Omental fat pad (tissue), 4 donors: ENCODE data around the gene RRP8. TPM values are rescaled to one million over a fixed set of nuclear protein-coding genes. Genes with fewer than 3 reads are reported as not detected.

ENCODE experiments used
- ATAC-seq: fragments of 150-250 bp; one replicate; pipeline ENCODE4 v1.9.1; 2016; ENCODE audit warnings: mild to moderate bottlenecking, moderate library complexity; ENCODE audit not compliant: low FRiP score
- DNase-seq: peaks from one replicate; pipeline ENCODE4 v3.0.0-alpha.2; 2019; ENCODE audit warnings: low spot score
- total RNA-seq, 4 donors: library from RNA; depleted of rRNA; stranded (reverse); fragments of >200 nt; gene quantifications; one replicate each; pipeline ENCODE4 v1.1.0, GENCODE V29; 2016
- TF ChIP-seq, protein P1 (sequence below), 3 donors: fragments of 450-650 bp; IDR thresholded peaks; one replicate each; pipeline ENCODE4 v1.5.1; 2016 to 2017; ENCODE audit warnings: antibody characterized with exemption in 3 of 3, mild to moderate bottlenecking in 3 of 3, moderate library complexity in 2 of 3

Gene RRP8
- total RNA-seq, 4 donors from 2014 or later, result 16.9 to 30.4 (median 19.3) TPM

DNA sequence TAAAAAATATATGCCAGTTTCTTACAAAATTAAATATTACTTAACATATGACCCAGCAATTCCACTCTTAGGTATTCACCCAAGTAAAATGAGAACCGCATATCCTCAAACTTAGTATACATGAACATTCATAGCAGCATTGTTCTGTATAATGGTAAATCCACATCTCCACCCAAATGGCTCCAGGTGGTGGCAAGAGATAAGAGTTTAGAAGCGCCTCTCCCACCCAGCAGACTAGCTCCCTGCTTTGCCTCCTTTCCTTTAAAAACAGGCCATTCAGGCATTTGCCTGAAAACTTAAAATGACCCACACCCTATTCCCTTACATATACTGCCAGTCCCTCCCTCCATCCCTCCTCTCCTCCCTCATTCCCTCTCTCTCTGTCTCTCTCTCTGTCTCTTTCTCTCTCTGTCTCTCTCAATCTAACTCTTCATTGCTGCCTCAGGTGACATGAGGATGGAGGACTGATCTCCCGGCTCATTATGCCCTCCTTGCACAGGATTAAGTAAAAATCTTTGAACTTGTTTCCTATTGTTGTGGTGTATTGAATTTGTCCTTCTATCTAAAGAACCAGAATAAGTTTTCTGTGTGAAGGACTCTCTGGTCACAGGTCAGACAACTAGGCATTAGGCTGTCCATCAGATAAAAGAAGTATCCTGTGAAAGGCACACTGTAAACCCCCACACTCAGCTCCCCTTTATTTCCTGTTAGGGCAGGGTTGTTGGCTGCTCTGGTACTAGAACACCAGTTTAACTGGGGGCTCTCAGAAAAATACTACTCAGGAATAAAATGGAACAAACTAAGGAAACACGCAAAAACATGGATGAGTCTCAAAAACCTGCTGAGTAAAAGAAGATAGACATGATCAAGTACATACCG is 48.3 kb downstream of the RRP8 start:
- no peak for DNase-seq
- TF ChIP-seq, protein P1, sequence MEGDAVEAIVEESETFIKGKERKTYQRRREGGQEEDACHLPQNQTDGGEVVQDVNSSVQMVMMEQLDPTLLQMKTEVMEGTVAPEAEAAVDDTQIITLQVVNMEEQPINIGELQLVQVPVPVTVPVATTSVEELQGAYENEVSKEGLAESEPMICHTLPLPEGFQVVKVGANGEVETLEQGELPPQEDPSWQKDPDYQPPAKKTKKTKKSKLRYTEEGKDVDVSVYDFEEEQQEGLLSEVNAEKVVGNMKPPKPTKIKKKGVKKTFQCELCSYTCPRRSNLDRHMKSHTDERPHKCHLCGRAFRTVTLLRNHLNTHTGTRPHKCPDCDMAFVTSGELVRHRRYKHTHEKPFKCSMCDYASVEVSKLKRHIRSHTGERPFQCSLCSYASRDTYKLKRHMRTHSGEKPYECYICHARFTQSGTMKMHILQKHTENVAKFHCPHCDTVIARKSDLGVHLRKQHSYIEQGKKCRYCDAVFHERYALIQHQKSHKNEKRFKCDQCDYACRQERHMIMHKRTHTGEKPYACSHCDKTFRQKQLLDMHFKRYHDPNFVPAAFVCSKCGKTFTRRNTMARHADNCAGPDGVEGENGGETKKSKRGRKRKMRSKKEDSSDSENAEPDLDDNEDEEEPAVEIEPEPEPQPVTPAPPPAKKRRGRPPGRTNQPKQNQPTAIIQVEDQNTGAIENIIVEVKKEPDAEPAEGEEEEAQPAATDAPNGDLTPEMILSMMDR (IDR thresholded peaks at IDR 0.05), result no peak
- no peak for ATAC-seq

DNA sequence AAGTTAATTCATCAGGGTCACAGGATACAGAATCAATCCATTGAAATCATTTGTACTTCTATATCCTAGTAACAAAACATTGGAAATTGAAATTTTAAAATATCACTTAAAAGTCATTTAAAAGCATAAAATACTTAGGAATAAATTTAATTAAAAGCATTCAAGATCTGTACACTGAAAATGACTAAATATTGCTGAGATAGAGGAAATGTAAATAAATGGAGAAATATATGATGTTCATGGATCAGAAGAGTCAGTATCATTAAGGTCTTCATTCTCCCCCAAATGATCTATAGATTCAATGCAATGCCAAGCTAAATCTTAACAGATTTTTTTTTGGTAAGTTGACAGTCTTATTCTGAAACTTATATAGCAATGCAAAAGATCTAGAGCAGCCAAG is 49.8 kb downstream of the RRP8 start:
- ATAC-seq, result no peak
- TF ChIP-seq, protein P1 (IDR thresholded peaks at IDR 0.05), result no peak
- DNase-seq, result no peak

DNA sequence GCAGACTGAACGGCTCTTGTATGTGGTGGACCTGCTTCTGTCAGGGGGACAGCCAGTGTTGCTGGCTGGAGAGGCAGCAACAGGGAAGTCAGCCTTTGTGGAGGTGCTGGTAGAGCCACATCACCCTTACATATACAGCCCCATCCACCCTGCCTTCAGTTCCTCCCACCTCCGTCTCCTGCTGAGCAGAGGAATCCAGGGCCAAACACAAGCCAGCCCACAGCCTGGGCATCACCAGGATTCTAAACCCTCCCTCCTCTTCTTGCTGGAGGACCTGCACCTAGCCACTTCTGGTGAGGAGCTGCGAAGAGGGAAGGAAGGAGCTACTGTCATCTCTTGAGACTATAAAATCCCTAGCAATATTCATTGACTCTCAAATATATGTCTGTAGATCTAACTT is 54.8 kb downstream of the RRP8 start:
- no peak for ATAC-seq
- no peak for DNase-seq
- TF ChIP-seq, protein P1 (IDR thresholded peaks at IDR 0.05), result no peak

DNA sequence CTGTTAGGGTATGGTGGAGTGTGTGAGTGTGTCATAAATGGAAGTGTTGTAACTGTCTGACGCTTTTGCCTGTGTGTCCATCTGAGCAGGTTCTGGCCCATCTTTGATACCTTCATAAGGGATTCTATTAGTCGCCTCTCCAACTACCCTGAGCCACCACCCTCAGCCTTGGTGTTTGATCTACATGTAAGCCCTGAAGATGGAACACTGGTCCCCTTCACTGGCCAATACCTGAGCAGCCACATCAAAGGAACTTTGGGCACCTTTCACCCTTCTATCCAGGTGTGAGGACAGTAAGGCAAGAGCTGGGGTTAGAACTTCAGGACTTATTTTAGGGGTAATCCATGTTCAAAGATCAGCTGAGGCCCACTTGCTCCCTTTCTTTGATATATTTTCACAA is 55.3 kb downstream of the RRP8 start:
- DNase-seq, result no peak
- no peak for ATAC-seq
- TF ChIP-seq, protein P1 (IDR thresholded peaks at IDR 0.05), result no peak

DNA sequence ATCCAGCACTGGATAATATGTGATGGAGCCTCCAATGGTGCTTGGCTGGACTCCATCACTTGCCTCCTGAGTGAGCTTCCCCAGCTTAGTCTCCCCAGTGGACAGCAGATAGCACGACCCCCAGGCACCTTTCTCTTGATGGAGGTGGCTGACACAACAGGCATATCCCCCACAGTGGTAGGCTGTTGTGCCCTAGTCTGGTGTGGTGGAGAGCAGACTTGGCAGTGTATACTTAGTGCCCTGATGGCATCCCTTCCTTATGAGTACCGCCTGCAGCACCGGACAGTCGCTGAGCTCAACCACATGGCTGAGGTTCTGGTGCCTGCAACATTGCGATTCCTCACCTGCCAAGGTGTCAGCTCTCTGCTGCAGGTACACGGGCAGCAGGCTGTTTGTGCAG is 56.2 kb downstream of the RRP8 start:
- TF ChIP-seq, protein P1 (IDR thresholded peaks at IDR 0.05), result no peak
- DNase-seq (no peak), ATAC-seq (no peak)

DNA sequence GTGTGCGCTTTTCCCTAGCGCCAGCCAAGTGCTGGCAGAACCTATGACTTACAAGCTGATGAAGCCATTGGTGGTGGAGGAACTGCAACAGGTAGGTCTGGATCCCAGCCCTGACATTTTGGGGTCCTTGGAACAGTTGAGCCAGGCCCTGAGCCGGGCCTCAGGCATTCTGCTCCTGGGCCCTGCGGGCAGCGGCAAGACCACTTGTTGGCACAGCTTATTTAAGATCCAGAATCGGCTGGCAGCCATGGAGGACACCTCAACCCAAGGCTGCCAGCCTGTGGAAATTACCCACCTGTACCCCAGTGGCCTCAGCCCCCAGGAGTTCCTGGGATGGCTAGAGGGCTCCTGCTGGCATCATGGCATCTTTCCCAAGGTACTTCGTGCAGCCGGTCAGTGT is 56.7 kb downstream of the RRP8 start:
- TF ChIP-seq, protein P1 (IDR thresholded peaks at IDR 0.05), result no peak
- DNase-seq, result no peak

More for the DNA sequence above, 56.7 kb downstream of the RRP8 start:
- no peak for ATAC-seq
